DND-41 (cell line): ENCODE results near the gene MLIP.

Experiments
- EZH2 ChIP-seq: IDR thresholded peaks from 3 replicates; pipeline ENCODE4 v1.6.1; 2012; ENCODE audit warnings: borderline replicate concordance, low read depth, mild to moderate bottlenecking, moderate library complexity, low read length, inconsistent platforms; ENCODE audit not compliant: severe bottlenecking
- TF ChIP-seq, protein P1 (sequence below): IDR thresholded peaks from 2 replicates; pipeline ENCODE4 v1.5.1; 2012; ENCODE audit warnings: borderline replicate concordance, low read length, moderate library complexity, mild to moderate bottlenecking; ENCODE audit not compliant: poor library complexity, severe bottlenecking; ENCODE audit errors: extremely low read depth

DNA sequence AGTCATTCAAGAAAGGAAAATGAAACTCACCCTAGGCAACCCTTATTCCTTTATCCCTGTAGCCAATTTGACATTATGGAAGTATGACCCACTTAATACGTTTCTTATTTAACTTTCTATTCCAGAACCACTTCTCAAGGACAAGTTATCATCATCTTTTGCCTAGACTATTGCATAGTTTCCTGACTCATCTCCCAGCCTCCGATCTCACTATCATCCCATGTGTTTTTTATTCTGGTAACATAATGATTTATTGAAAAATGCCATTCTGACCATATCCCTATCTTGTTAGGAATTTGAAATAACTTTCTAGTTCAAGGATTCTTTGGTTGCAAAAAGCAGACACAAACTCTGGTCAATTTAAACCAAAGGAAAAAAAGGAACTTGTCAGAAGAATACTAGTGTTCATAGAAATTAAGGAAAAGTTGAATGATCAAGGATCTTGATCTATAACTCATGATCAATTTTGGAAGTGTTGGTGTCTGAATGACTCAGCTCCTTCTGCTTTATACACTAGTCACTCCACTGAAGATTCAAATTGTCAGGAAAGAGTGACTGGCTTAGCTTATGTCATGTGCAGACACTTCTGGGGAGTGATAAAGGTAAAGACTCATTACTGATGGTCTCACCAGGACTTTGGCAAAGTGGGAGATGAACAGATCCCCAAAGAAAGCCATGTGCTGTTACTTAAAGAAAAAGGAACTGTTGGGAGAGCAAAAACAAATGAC is 188.5 kb downstream of the MLIP start:
- TF ChIP-seq, protein P1, sequence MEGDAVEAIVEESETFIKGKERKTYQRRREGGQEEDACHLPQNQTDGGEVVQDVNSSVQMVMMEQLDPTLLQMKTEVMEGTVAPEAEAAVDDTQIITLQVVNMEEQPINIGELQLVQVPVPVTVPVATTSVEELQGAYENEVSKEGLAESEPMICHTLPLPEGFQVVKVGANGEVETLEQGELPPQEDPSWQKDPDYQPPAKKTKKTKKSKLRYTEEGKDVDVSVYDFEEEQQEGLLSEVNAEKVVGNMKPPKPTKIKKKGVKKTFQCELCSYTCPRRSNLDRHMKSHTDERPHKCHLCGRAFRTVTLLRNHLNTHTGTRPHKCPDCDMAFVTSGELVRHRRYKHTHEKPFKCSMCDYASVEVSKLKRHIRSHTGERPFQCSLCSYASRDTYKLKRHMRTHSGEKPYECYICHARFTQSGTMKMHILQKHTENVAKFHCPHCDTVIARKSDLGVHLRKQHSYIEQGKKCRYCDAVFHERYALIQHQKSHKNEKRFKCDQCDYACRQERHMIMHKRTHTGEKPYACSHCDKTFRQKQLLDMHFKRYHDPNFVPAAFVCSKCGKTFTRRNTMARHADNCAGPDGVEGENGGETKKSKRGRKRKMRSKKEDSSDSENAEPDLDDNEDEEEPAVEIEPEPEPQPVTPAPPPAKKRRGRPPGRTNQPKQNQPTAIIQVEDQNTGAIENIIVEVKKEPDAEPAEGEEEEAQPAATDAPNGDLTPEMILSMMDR, result no peak
- no peak for TF ChIP-seq EZH2
